ENCODE results near the gene FER1L5. TPM values are rescaled to one million over a fixed set of nuclear protein-coding genes. Genes with fewer than 3 reads are reported as not detected.

FER1L5 gene
- total RNA-seq, 1 experiment from 2014 or later = 0.91 TPM

DNA sequence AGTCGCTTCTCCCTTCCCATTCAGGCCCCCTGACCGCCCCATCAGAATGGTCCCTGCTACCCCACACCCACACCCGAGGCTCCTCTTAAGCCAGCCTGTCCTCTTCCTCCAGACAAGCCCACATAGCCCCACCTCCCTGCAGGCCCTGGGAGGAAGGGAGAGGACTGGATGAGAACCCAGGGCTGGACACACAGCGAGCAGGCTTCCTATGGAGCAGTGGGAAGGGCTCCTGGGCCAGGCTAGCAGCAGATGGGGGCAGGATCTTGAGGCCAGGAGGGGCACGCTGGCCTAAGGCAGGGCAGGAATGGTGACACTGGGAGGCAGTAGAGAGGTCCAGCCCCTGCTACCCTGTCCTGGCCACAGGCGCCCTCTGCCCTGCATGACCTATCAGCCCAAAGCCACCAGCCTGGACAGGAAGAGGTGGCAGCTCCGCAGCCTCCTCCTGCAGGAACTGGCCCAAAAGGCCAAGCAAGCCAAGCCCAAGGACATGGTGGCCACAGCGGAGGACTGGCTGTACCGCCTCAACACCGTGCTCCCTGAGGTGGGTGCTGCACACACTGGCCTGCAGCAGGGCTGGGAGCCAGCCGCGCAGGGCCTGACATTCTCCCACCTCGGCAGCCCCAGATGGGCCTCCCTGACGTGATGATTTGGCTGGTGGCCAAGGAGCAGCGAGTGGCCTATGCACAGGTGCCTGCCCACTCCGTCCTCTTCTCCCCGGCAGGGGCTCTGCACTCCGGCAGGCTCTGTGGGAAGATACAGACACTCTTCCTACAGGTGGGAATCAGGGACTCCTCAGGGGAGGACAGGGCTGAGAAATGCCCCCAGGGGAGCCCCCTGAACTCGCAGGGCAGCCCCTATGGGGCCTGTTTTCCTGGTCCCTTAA lies 43.3 kb downstream of the FER1L5 start:
- Histone ChIP-seq H3K79me2 (ENCODE audit: insufficient read depth, low read length) (no peaks in the 10 kb centered on the region), H2AFZ (ENCODE audit: low read depth, low read length, poor library complexity, severe bottlenecking) (no peak overlapping the region), H3K27ac (ENCODE audit: low read depth, low read length) (no peak overlapping the region), H3K9me2 (ENCODE audit: insufficient read depth) (no peaks in the 10 kb centered on the region), H3K4me3 (replicated peaks in 1 of 2; ENCODE audit: low read depth in 1 of 2, low read length in 2 of 2) (no peak overlapping the region), H4K20me1 (ENCODE audit: insufficient read depth) (no peaks in the 10 kb centered on the region), H3K27me3 (ENCODE audit: insufficient read depth, low read length) (no peaks in the 10 kb centered on the region), H3K9me3 (ENCODE audit: control insufficient read depth in 1 of 2, insufficient read depth in 1 of 2, low read depth in 1 of 2, low read length in 2 of 2) (no peaks in the 10 kb centered on the region), H3K4me1 (ENCODE audit: control insufficient read depth in 1 of 2, insufficient read depth in 2 of 2, low read length in 2 of 2) (no peaks in the 10 kb centered on the region), H3K4me2 (ENCODE audit: low read length) (no peak overlapping the region), H3K9ac (ENCODE audit: low read length) (no peak overlapping the region), H3K36me3 (ENCODE audit: control insufficient read depth in 1 of 2, insufficient read depth in 2 of 2, low read length in 2 of 2) (no peaks in the 10 kb centered on the region)
- intact Hi-C loops (cut with micrococcal nuclease) = no loop called here
- no TSS peak for BruUV-seq (replicated peaks)
- DNase-seq (ENCODE audit: low read depth, low spot score) (no peak), ATAC-seq (peak; percentile 55)
- RAD21 ChIA-PET (ENCODE audit: low non-redundant PET in 1 of 2, low total read pairs in 2 of 2, uncharacterized antibody in 2 of 2, unreplicated experiment in 2 of 2) = no interaction called here
- POLR2A ChIA-PET = no interaction called here
- CTCF ChIA-PET = interaction anchor here (0.7 kb wide), 1 partner anchor 470 kb away, joined by 4 read pairs; no protein-coding TSS in a partner anchor
- TF ChIP-seq CBX3 (IDR thresholded peaks at IDR 0.05; ENCODE audit: low read depth) = no peak
- no peak for TF ChIP-seq MAX (IDR thresholded peaks at IDR 0.05)
- TF ChIP-seq CEBPB (IDR thresholded peaks at IDR 0.05; ENCODE audit: low read depth) = no peak
- no peak for TF ChIP-seq YY1 (IDR thresholded peaks at IDR 0.05; ENCODE audit: extremely low read depth, insufficient replicate concordance, low read depth, low read length)
- no peak for TF ChIP-seq RAD21 (IDR thresholded peaks at IDR 0.05; ENCODE audit: low read depth)
- no peak for TF ChIP-seq SIN3A (IDR thresholded peaks at IDR 0.05; ENCODE audit: low read depth)

DNA sequence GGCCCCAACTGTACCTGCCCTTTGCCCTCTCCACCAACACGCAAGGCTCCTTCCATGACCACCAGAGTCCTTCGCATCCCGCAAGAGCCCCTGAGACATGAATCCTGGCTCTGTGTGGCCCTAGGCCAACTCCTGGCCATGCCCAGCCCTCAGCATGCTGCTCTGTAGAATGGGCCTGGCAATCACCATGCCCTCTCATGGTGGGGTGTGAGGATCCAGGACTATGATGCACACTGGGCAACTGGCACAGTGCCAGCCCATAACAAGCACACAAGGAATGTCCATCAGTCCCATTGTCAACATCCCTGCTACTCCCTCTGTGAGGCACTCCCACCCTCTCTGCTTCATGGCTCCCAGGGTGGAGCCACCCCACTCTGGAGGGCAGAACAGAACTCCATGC lies 44.7 kb downstream of the FER1L5 start:
- intact Hi-C loops (cut with micrococcal nuclease) = no loop called here
- Histone ChIP-seq H3K27me3 (ENCODE audit: insufficient read depth, low read length) (no peaks in the 10 kb centered on the region), H2AFZ (ENCODE audit: low read depth, low read length, poor library complexity, severe bottlenecking) (no peak overlapping the region), H3K4me3 (replicated peaks in 1 of 2; ENCODE audit: low read depth in 1 of 2, low read length in 2 of 2) (no peak overlapping the region), H3K4me1 (ENCODE audit: control insufficient read depth in 1 of 2, insufficient read depth in 2 of 2, low read length in 2 of 2) (no peaks in the 10 kb centered on the region), H3K27ac (ENCODE audit: low read depth, low read length) (no peak overlapping the region), H3K36me3 (ENCODE audit: control insufficient read depth in 1 of 2, insufficient read depth in 2 of 2, low read length in 2 of 2) (no peaks in the 10 kb centered on the region), H3K4me2 (ENCODE audit: low read length) (no peak overlapping the region), H3K9me3 (ENCODE audit: control insufficient read depth in 1 of 2, insufficient read depth in 1 of 2, low read depth in 1 of 2, low read length in 2 of 2) (no peaks in the 10 kb centered on the region), H4K20me1 (ENCODE audit: insufficient read depth) (no peaks in the 10 kb centered on the region), H3K9ac (ENCODE audit: low read length) (no peak overlapping the region), H3K9me2 (ENCODE audit: insufficient read depth) (no peaks in the 10 kb centered on the region), H3K79me2 (ENCODE audit: insufficient read depth, low read length) (no peaks in the 10 kb centered on the region)
- POLR2A ChIA-PET = no interaction called here
- RAD21 ChIA-PET (ENCODE audit: low non-redundant PET in 1 of 2, low total read pairs in 2 of 2, uncharacterized antibody in 2 of 2, unreplicated experiment in 2 of 2) = no interaction called here
- BruUV-seq (replicated peaks) = no TSS peak
- ATAC-seq = no peak
- no peak for DNase-seq (ENCODE audit: low read depth, low spot score)
- no peak for TF ChIP-seq SP1 (IDR thresholded peaks at IDR 0.05; ENCODE audit: low read depth)
- CTCF ChIA-PET = no interaction called here
